ENCODE results near the gene PITPNC1.
"Not testable (repeated sequence)": the region's sequence is repeated elsewhere in the genome, so short reads cannot be mapped to it uniquely, and the experiment has no call there.

The PITPNC1 gene

GRCh38 chr17:67401598-67402504 lies 24.8 kb downstream of the PITPNC1 start:
- DNase-seq = no peak

- no peak for DNase-seq
These were observed 26.0 kb downstream of the PITPNC1 start for GRCh38 chr17:67403065-67403464.

GRCh38 chr17:67403483-67403882 lies 26.4 kb downstream of the PITPNC1 start:
- no peak for DNase-seq

- not testable (repeated sequence) for DNase-seq
These were observed 31.4 kb downstream of the PITPNC1 start for GRCh38 chr17:67408455-67408830.

GRCh38 chr17:67411397-67411796 lies 34.3 kb downstream of the PITPNC1 start:
- DNase-seq = no peak

- no peak for DNase-seq
These were observed 35.0 kb downstream of the PITPNC1 start for GRCh38 chr17:67412032-67412431.

- DNase-seq = no peak
These were observed 35.9 kb downstream of the PITPNC1 start for GRCh38 chr17:67412941-67413340.

- DNase-seq = no peak
These were observed 36.3 kb downstream of the PITPNC1 start for GRCh38 chr17:67413388-67413787.

- no peak for DNase-seq
These were observed 37.0 kb downstream of the PITPNC1 start for GRCh38 chr17:67414130-67414529.

- DNase-seq = no peak
These were observed 37.5 kb downstream of the PITPNC1 start for GRCh38 chr17:67414559-67414958.

- DNase-seq = no peak
These were observed 38.2 kb downstream of the PITPNC1 start for GRCh38 chr17:67415291-67415690.

GRCh38 chr17:67417507-67417906 lies 40.4 kb downstream of the PITPNC1 start:
- DNase-seq = no peak

- no peak for DNase-seq
These were observed 43.9 kb downstream of the PITPNC1 start for GRCh38 chr17:67420994-67421393.

- DNase-seq = peak; percentile 98 to 100
These were observed 44.8 kb downstream of the PITPNC1 start for GRCh38 chr17:67421869-67422273.

GRCh38 chr17:67422296-67422695 lies 45.2 kb downstream of the PITPNC1 start:
- DNase-seq = not testable (repeated sequence)

GRCh38 chr17:67422897-67423296 lies 45.8 kb downstream of the PITPNC1 start:
- no peak for DNase-seq

- DNase-seq = no peak
These were observed 48.6 kb downstream of the PITPNC1 start for GRCh38 chr17:67425571-67426160.

GRCh38 chr17:67427424-67427823 lies 50.3 kb downstream of the PITPNC1 start:
- no peak for DNase-seq

- DNase-seq = not testable (repeated sequence)
These were observed 53.4 kb downstream of the PITPNC1 start for GRCh38 chr17:67430515-67430914.

- peak; percentile 62 to 90 for DNase-seq
These were observed 54.4 kb downstream of the PITPNC1 start for GRCh38 chr17:67431249-67432015.

GRCh38 chr17:67433248-67433924 lies 56.3 kb downstream of the PITPNC1 start:
- no peak for DNase-seq

- no peak for DNase-seq
These were observed 57.0 kb downstream of the PITPNC1 start for GRCh38 chr17:67434061-67434525.

GRCh38 chr17:67435122-67435521 lies 58.0 kb downstream of the PITPNC1 start:
- no peak for DNase-seq

Data from SW 1271 (cell line).